ENCODE measurements around the gene GMIP. TPM values are rescaled to one million over a fixed set of nuclear protein-coding genes. Genes with fewer than 3 reads are reported as not detected.
A peak's percentile ranks its signal among the peaks of the same experiment; 100 is the strongest.

GMIP gene
- total RNA-seq, 1 experiment from 2014 or later: 17.3 TPM

DNA sequence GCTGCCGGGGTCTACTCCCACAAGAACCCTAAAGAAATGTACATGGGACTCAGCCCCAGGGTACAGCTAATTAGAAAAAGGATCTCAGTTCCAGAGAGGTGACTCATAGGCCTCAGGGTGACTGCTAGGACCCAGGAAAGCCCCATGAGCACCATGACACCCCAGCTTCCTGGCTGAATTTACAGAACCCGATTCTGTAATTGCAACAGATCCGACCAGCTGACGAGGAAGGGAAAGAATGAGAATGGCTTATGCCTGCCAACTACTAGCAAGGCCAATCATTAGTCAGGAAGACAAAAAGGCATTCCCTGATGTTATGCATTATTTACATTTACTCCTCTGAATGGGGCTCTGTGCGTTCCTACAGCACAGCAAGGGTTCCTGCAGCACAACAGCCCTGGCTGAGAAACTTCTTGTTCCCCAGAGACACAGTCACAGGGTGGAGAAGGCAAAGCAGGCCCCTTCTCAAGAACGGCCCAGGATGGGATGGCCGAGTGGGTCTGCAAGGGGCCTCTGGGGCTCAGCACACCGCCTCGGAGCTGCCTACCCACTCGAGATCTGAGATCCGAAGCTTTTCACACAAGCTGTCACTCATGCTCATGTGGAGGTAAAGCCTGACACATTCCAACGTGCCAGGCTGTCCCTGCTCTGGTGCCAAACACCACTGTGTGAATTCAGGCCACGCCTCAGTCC lies 52.2 kb downstream of the GMIP start:
- Mint-ChIP-seq H3K36me3 (ENCODE audit: insufficient read depth, unreplicated experiment) (no peaks in the 10 kb centered on the region), H3K27me3 (ENCODE audit: unreplicated experiment) (no peaks in the 10 kb centered on the region), H3K27ac (ENCODE audit: unreplicated experiment) (peak overlapping the region; percentile 66), H3K9me3 (ENCODE audit: low read depth, unreplicated experiment) (no peaks in the 10 kb centered on the region), H3K4me1 (ENCODE audit: low read depth, unreplicated experiment) (peaks cover 11% of the 10 kb centered on the region), H3K4me3 (ENCODE audit: low read depth, unreplicated experiment) (no peak overlapping the region)
- CTCF ChIA-PET: no interaction called here
- TF ChIP-seq, protein P1, sequence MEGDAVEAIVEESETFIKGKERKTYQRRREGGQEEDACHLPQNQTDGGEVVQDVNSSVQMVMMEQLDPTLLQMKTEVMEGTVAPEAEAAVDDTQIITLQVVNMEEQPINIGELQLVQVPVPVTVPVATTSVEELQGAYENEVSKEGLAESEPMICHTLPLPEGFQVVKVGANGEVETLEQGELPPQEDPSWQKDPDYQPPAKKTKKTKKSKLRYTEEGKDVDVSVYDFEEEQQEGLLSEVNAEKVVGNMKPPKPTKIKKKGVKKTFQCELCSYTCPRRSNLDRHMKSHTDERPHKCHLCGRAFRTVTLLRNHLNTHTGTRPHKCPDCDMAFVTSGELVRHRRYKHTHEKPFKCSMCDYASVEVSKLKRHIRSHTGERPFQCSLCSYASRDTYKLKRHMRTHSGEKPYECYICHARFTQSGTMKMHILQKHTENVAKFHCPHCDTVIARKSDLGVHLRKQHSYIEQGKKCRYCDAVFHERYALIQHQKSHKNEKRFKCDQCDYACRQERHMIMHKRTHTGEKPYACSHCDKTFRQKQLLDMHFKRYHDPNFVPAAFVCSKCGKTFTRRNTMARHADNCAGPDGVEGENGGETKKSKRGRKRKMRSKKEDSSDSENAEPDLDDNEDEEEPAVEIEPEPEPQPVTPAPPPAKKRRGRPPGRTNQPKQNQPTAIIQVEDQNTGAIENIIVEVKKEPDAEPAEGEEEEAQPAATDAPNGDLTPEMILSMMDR (IDR thresholded peaks at IDR 0.05; ENCODE audit: unreplicated experiment): no peak
- peak; percentile 73 for DNase-seq
- intact Hi-C loops (cut with micrococcal nuclease; ENCODE audit: unreplicated experiment): no loop called here
- BruUV-seq (replicated peaks): no TSS peak

DNA sequence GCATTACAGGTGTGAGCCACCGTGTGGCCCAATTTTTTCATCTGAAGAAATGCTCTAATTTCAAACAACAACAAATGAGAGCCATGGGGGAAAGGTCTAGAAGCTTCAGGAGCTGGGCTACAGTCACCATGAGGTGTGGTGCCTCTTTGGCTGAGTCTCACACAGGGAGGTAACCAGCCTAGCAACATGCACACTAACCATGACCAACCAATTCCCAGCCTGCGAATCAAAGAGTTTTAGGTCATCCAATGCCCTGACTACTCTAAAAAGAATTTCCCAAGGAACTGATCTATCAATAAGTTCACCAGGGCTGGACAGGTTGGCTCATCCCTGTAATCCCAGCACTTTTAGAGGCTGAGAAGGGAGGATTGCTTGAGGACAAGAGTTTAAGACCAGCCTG lies 54.9 kb downstream of the GMIP start:
- H3K27me3 Mint-ChIP-seq (ENCODE audit: unreplicated experiment): no peaks in the 10 kb centered on the region
- H3K27ac Mint-ChIP-seq (ENCODE audit: unreplicated experiment): no peak overlapping the region
- H3K4me1 Mint-ChIP-seq (ENCODE audit: low read depth, unreplicated experiment): no peaks in the 10 kb centered on the region
- H3K4me3 Mint-ChIP-seq (ENCODE audit: low read depth, unreplicated experiment): no peak overlapping the region
- intact Hi-C loops (cut with micrococcal nuclease; ENCODE audit: unreplicated experiment): no loop called here
- TF ChIP-seq, protein P1 (IDR thresholded peaks at IDR 0.05; ENCODE audit: unreplicated experiment): no peak
- DNase-seq: no peak
- BruUV-seq (replicated peaks): no TSS peak
- H3K36me3 Mint-ChIP-seq (ENCODE audit: insufficient read depth, unreplicated experiment): no peaks in the 10 kb centered on the region
- H3K9me3 Mint-ChIP-seq (ENCODE audit: low read depth, unreplicated experiment): no peaks in the 10 kb centered on the region
- CTCF ChIA-PET: no interaction called here

DNA sequence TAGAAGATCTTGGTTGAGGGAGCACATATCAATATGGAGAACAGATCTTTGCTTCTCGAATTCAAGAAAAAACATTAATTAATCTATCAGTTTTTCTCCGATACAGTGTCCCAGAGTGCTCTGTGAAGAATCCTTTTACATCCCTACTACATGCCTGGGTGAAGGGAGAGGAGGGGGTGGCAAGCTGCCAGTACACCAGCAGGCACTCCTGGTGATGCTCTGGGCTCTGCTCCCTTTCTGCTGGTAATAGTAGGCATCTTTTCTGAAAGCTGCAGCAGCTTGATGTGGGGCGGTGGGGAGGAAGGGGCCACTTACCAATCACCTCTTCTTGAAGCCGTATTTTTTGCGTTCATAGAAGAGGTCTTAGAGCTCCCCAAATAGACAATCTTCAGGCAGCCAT lies 55.7 kb downstream of the GMIP start:
- DNase-seq: no peak
- TF ChIP-seq, protein P1 (IDR thresholded peaks at IDR 0.05; ENCODE audit: unreplicated experiment): no peak
- Mint-ChIP-seq H3K9me3 (ENCODE audit: low read depth, unreplicated experiment) (no peaks in the 10 kb centered on the region), H3K4me3 (ENCODE audit: low read depth, unreplicated experiment) (no peak overlapping the region), H3K27me3 (ENCODE audit: unreplicated experiment) (no peaks in the 10 kb centered on the region), H3K27ac (ENCODE audit: unreplicated experiment) (no peak overlapping the region), H3K36me3 (ENCODE audit: insufficient read depth, unreplicated experiment) (no peaks in the 10 kb centered on the region), H3K4me1 (ENCODE audit: low read depth, unreplicated experiment) (no peaks in the 10 kb centered on the region)
- CTCF ChIA-PET: no interaction called here
- intact Hi-C loops (cut with micrococcal nuclease; ENCODE audit: unreplicated experiment): no loop called here
- BruUV-seq (replicated peaks): no TSS peak

DNA sequence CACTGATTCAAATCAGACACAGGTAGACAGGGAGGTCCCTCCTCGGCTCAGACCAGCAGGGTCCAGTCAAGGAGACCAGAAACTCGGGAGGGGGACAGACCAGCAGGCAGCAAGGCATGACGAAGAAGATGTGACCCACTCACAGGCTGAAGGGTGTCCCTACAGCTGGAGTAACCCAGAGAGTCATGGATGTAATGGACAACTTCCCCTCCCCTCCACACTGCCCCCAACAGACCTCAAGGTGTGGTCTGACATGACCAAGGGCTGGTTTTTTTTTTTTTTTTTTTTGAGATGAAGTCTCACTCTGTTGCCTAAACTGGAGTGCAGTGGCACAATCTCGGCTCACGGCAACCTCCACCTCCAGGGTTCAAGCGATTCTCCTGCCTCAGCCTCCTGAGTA lies 59.1 kb downstream of the GMIP start:
- no peak for DNase-seq
- Mint-ChIP-seq H3K36me3 (ENCODE audit: insufficient read depth, unreplicated experiment) (no peaks in the 10 kb centered on the region), H3K4me3 (ENCODE audit: low read depth, unreplicated experiment) (no peak overlapping the region), H3K27me3 (ENCODE audit: unreplicated experiment) (no peaks in the 10 kb centered on the region), H3K4me1 (ENCODE audit: low read depth, unreplicated experiment) (no peaks in the 10 kb centered on the region), H3K27ac (ENCODE audit: unreplicated experiment) (no peak overlapping the region), H3K9me3 (ENCODE audit: low read depth, unreplicated experiment) (no peaks in the 10 kb centered on the region)
- intact Hi-C loops (cut with micrococcal nuclease; ENCODE audit: unreplicated experiment): no loop called here
- TF ChIP-seq, protein P1 (IDR thresholded peaks at IDR 0.05; ENCODE audit: unreplicated experiment): no peak
- BruUV-seq (replicated peaks): no TSS peak
- CTCF ChIA-PET: no interaction called here
